Head of caudate nucleus (tissue), 42 donors: ENCODE results near the gene CCDC78.

Experiments
- DNase-seq, 42 donors: peaks; one replicate each; pipeline versions ENCODE4 v3.0.0 to v3.0.0-alpha.2; 2020 to 2021; ENCODE audit warnings: mixed read lengths in 7 of 42
- intact Hi-C: fragments of 100-400 bp; cut with DNase I; formaldehyde crosslinking; loops from one replicate; pipeline ENCODE4 v1.15.0; 2022

Gene CCDC78

GRCh38 chr16:728890-729744 lies 2.9 kb upstream of the CCDC78 start:
- DNase-seq, result peak in 41 of 42 donors; percentile 55 to 94 (median 81)
- intact Hi-C loops, result no loop called here

- intact Hi-C loops, result no loop called here
- peak in 36 of 42 donors; percentile 48 to 84 (median 72) for DNase-seq
These were observed 2.1 kb upstream of the CCDC78 start for GRCh38 chr16:728131-728889.

- peak in 2 of 42 donors; percentile 15 to 18 for DNase-seq
- intact Hi-C loops, result no loop called here
These were observed 1.2 kb upstream of the CCDC78 start for GRCh38 chr16:727291-727977.

GRCh38 chr16:726188-726437 lies 130 bp downstream of the CCDC78 start:
- DNase-seq, result no peak
- intact Hi-C loops, result no loop called here

- intact Hi-C loops, result no loop called here
- peak in 8 of 42 donors; percentile 6 to 75 (median 50) for DNase-seq
These were observed 618 bp downstream of the CCDC78 start for GRCh38 chr16:725463-726187.

GRCh38 chr16:725041-725376 lies 1.2 kb downstream of the CCDC78 start:
- intact Hi-C loops, result no loop called here
- DNase-seq, result peak in 5 of 42 donors; percentile 1 to 34 (median 9)

GRCh38 chr16:724188-725040 lies 1.8 kb downstream of the CCDC78 start:
- intact Hi-C loops, result no loop called here
- peak in 5 of 42 donors; percentile 15 to 39 (median 34) for DNase-seq

- intact Hi-C loops, result no loop called here
- peak in 1 of 42 donors; percentile 4 for DNase-seq
These were observed 2.5 kb downstream of the CCDC78 start for GRCh38 chr16:723695-724094.

- intact Hi-C loops, result no loop called here
These were observed 3.2 kb downstream of the CCDC78 start for GRCh38 chr16:722835-723633.

GRCh38 chr16:721765-722540 lies 4.3 kb downstream of the CCDC78 start:
- intact Hi-C loops, result loop anchor here (2.0 kb wide), 1 partner anchor 19 kb away; the partner anchor contains the start of gene CIAO3
- peak in 4 of 42 donors; percentile 7 to 25 (median 14) for DNase-seq

More at GRCh38 chr16:722835-723633, 3.2 kb downstream of the CCDC78 start:
- DNase-seq, result peak in 5 of 42 donors; percentile 2 to 39 (median 8)

- DNase-seq, result peak in 37 of 42 donors; percentile 57 to 90 (median 79)
- intact Hi-C loops, result loop anchor here (2.0 kb wide), 1 partner anchor 20 kb away; the partner anchor contains the start of gene CIAO3
These were observed 5.1 kb downstream of the CCDC78 start, which contains the start of gene ANTKMT for GRCh38 chr16:720990-721764. Gene ANTKMT (plus strand): TSS chr16:721146. CDS start chr16:721275, 129 bp downstream.

GRCh38 chr16:720447-720989 lies 5.7 kb downstream of the CCDC78 start:
- intact Hi-C loops, result loop anchor here (2.0 kb wide), 1 partner anchor 20 kb away; the partner anchor contains the start of gene CIAO3
- peak in 26 of 42 donors; percentile 36 to 86 (median 65) for DNase-seq

- DNase-seq, result peak in 2 of 42 donors; percentile 45 to 60
- intact Hi-C loops, result loop anchor here (2.0 kb wide), 1 partner anchor 21 kb away; the partner anchor contains the start of gene CIAO3
These were observed 6.3 kb downstream of the CCDC78 start for GRCh38 chr16:719815-720446.

- no peak for DNase-seq
- intact Hi-C loops, result no loop called here
These were observed 7.3 kb downstream of the CCDC78 start for GRCh38 chr16:718922-719321.

GRCh38 chr16:718389-718788 lies 7.9 kb downstream of the CCDC78 start:
- DNase-seq, result no peak
- intact Hi-C loops, result no loop called here
